GM13977 (cell line): ENCODE results near the gene NPTN.
"Not testable (repeated sequence)": the region's sequence is repeated elsewhere in the genome, so short reads cannot be mapped to it uniquely, and the experiment has no call there.

ENCODE experiments used
- DNase-seq: peaks from one replicate; pipeline ENCODE4 v3.0.0; 2012; ENCODE audit warnings: low spot score
- in situ Hi-C: fragments of 300-500 bp; cut with MboI; formaldehyde crosslinking; loops from one replicate; pipeline ENCODE4 v1.12.0; 2022; ENCODE audit warnings: low sequenced_read_pairs, low pct_unique_long_range_greater_than_20kb, mixed read lengths, inconsistent platforms; ENCODE audit not compliant: unreplicated experiment
- TF ChIP-seq, protein P1 (sequence below): IDR thresholded peaks from 2 replicates; pipeline ENCODE4 v1.5.1; 2012; ENCODE audit warnings: mild to moderate bottlenecking, control low read depth; ENCODE audit not compliant: insufficient read depth; ENCODE audit errors: extremely low read depth, missing control alignments

NPTN gene

DNA sequence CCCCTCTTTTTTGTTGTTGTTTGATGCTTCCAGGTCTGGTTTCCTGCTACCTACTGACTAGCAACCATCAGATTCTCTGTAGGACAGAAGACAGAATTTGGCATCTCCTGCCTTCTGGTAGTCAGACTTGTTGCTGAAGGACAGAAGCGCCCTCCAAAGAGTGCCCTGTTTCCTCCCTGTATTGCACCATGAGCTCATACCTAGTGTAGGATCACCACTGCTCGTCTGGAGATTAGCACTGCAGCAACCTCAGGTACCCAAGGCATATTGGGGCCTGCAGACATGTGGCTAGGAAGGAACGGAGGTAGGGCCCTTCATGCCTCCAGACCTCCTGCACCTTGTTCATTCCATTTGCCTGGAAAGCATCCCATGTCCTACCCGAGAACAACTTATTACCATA, 78.1 kb downstream of the NPTN start:
- in situ Hi-C loops, result loop anchor here (25.0 kb wide), 1 partner anchor 132 kb away; the partner anchor contains the start of gene CD276
- DNase-seq, result no peak
- TF ChIP-seq, protein P1, sequence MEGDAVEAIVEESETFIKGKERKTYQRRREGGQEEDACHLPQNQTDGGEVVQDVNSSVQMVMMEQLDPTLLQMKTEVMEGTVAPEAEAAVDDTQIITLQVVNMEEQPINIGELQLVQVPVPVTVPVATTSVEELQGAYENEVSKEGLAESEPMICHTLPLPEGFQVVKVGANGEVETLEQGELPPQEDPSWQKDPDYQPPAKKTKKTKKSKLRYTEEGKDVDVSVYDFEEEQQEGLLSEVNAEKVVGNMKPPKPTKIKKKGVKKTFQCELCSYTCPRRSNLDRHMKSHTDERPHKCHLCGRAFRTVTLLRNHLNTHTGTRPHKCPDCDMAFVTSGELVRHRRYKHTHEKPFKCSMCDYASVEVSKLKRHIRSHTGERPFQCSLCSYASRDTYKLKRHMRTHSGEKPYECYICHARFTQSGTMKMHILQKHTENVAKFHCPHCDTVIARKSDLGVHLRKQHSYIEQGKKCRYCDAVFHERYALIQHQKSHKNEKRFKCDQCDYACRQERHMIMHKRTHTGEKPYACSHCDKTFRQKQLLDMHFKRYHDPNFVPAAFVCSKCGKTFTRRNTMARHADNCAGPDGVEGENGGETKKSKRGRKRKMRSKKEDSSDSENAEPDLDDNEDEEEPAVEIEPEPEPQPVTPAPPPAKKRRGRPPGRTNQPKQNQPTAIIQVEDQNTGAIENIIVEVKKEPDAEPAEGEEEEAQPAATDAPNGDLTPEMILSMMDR, result no peak

- in situ Hi-C loops, result loop anchor here (25.0 kb wide), 1 partner anchor 137 kb away; the partner anchor contains the start of gene CD276
- no peak for DNase-seq
- TF ChIP-seq, protein P1, result no peak
Observed at GRCh38 chr15:73550190-73550589, 83.0 kb downstream of the NPTN start.

DNA sequence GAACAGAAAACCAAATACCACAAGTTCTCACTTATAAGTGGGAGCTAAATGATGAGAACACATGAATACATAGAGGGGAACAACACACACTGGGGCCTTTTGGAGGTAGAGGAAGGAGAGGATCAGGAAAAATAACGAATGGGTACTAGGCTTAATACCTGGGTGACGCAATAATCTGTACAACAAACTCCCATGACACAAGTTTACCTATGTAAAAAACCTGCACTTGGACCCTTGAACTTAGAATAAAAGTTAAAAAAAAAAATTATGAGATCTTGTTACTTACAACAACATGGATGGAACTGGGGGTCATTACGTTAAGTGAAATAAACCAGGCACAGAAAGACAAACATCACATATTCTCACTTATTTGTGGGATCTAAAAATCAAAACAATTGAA, 84.3 kb downstream of the NPTN start:
- in situ Hi-C loops, DNase-seq: not testable (repeated sequence)

DNA sequence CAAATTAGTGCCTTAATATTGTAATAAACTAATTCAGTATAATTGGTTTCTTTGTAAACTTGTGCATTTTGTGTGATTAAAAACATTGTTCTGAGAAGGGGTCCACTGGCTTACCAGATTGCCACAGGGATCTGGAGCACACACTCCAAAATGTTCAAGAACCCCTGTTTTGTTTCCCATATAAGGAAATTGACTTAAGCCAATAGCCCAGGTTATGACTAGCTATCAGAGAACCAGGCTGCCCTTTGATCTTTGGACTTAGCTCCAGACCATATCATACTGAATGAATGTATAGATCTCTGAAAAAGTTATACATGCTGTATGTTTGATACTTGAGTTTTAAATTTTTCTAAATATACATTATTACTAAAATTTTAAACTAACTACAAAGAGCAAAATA, 91.7 kb downstream of the NPTN start:
- TF ChIP-seq, protein P1, result no peak
- DNase-seq, result no peak
- in situ Hi-C loops, result no loop called here

DNA sequence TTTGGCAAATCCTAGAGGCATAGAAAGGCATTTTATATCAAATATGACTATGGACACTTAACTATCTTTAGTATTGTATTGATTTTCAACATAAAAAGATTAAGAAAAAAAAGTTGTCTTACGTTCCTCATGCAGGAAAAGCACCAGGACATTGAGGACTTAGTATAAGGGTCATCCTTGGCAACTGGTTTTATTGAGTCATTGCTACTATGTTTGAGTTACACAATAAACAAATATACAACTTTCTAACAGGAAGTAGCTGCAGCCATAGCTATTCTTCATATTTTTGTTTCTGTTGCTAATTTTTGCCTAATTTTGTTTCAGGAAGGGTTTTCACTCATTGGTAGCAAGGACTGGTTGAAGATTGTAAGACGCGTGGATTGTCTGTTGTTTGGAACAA, 93.0 kb downstream of the NPTN start:
- DNase-seq, result no peak
- TF ChIP-seq, protein P1, result no peak
- in situ Hi-C loops, result no loop called here

DNA sequence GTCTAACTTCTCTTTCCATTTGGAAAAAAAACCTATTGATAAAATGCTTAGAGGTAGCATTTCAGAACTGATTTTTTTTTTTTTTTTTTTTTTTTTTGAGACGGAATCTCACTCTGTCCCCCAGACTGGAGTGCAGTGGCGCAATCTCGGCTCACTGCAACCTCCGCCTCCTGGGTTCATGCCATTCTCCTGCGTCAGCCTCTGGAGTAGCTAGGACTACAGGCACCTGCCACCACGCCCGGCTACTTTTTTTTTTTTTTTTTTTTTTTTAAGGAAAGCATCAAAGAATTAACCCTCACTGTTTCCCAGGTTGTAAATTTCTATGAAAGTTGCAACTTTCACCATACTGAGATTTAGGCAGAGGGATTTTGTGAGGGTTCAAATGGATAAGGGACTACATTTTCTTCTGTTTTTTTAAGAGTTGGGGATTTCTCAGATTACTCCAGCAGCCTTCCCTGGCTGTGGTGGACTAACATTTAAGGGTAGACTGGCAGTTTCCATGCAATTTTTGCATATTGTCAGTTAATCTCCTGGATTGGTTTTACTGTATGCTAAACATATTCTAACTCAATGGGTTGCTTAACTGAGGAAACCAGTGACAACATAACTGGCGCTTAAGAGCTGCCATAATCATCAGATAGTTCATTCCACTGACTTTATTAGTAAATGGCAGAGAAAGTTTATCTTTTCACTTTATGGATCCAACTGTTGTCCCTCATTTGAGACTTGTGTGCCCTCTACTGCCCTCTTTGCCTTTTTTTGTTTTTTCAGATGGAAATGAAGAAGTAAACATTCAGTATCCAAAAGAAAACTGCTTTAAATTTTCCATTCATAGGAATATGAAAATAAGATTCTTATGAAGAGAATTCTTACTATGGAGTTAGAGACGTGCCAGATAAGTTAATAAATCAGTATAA, 93.7 kb downstream of the NPTN start:
- TF ChIP-seq, protein P1, result no peak
- in situ Hi-C loops, result no loop called here

DNA sequence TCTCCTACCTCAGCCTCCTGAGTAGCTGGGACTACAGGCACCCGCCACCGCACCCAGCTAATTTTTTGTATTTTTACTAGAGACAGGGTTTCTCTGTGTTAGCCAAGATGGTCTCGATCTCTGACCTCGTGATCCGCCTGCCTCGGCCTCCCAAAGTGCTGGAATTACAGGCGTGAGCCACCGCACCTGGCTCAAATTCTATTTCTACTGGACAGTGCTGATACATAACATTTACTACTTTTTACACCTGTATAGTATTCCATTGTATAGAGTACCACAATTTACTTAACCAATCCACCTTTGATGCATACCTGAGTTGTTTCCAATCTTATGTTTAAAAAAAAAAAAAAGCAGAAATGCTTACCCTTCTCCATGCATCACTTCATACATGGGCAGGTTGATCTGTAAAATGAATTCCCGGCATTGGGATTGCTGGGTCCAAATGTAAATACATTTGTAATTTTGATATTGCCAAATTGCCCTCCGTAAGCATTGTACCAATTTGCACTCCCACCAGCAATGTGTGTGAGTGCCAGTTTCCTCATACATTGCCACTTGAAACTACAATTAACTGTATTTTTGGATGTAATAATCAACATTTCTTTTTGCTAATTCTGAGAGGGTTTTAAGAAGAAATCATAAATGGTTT, 94.5 kb downstream of the NPTN start:
- TF ChIP-seq, protein P1, result no peak
- no peak for DNase-seq
- in situ Hi-C loops, result no loop called here

More for the DNA sequence above, 93.7 kb downstream of the NPTN start:
- DNase-seq, result no peak
